OCI-LY1 (cell line): ENCODE data around the gene BRIP1.

Source experiments
- EZH2 ChIP-seq: fragments of 200-600 bp; sonication (generic), shearing (Covaris generic); IDR thresholded peaks from 2 replicates; pipeline ENCODE4 v1.8.0; 2017; ENCODE audit warnings: borderline replicate concordance, mixed run types, mild to moderate bottlenecking, antibody characterized with exemption, low read length, moderate library complexity, mixed read lengths
- TF ChIP-seq, protein P1 (sequence below): fragments of 200-600 bp; sonication (generic), shearing (Covaris generic); IDR thresholded peaks from 2 replicates; pipeline ENCODE4 v1.5.1; 2017; ENCODE audit warnings: mild to moderate bottlenecking, antibody characterized with exemption, low read length, moderate library complexity, mixed read lengths

DNA sequence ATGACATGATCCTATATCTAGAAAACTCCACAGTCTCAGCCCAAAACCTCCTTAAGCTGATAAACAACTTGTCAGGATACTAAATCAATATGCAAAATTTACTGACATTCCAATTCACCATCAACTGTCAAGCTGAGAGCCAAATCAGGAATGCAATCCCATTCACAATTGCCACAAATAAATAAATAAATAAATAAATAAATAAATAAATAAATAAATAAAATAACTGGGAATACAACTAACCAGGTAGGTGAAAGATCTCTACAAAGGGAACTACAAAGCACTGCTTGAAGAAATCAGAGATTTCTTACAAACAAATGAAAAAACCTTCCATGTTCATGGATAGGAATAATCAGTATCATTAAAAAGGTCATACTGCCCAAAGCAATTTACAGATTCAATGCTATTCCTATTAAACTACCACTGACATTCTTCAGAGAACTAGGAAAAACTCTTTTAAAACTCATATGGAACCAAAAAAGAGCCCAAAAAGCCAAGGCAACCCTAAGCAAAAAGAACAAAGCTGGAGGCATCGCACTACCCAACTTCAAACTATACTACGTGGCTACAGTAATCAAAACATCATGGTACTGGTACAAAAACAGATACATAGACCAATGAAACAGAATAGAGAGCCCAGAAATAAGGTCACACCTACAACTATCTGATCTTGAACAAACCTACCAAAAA, 37.7 kb downstream of the BRIP1 start:
- TF ChIP-seq, protein P1, sequence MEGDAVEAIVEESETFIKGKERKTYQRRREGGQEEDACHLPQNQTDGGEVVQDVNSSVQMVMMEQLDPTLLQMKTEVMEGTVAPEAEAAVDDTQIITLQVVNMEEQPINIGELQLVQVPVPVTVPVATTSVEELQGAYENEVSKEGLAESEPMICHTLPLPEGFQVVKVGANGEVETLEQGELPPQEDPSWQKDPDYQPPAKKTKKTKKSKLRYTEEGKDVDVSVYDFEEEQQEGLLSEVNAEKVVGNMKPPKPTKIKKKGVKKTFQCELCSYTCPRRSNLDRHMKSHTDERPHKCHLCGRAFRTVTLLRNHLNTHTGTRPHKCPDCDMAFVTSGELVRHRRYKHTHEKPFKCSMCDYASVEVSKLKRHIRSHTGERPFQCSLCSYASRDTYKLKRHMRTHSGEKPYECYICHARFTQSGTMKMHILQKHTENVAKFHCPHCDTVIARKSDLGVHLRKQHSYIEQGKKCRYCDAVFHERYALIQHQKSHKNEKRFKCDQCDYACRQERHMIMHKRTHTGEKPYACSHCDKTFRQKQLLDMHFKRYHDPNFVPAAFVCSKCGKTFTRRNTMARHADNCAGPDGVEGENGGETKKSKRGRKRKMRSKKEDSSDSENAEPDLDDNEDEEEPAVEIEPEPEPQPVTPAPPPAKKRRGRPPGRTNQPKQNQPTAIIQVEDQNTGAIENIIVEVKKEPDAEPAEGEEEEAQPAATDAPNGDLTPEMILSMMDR: no peak
- no peak for TF ChIP-seq EZH2
